ENCODE data around the gene U2AF1L4.

U2AF1L4 gene

DNA sequence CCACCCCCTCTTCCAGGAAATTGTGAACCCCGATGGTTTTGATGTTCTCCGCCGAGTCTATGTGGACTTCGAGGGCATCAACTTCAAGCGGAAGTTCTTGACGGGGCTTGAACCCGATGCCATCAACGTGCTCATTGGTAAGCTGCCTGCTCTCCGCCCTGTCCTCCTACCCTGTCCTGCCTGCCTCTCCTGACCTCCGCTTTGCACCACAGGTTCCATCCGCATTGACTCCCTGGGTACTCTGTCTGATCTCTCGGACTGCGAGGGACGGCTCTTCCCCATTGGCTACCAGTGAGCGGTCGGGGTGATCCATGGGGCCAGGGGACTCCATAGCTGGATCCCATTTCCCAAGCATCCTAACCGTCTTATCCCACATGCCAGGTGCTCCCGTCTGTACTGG is 14.9 kb downstream of the U2AF1L4 start:
- H3K27ac ChIP-seq (ENCODE audit: low read length), result no peak overlapping the region
- H2AFZ ChIP-seq (ENCODE audit: low read depth, low read length), result no peak overlapping the region
- H3K36me3 ChIP-seq (replicated peaks; ENCODE audit: low read depth, low read length), result peaks cover 75% of the 10 kb centered on the region
- H3K4me1 ChIP-seq (ENCODE audit: low read length), result no peaks in the 10 kb centered on the region
- H3K27me3 ChIP-seq (ENCODE audit: low read depth, low read length), result no peaks in the 10 kb centered on the region
- no peak for TF ChIP-seq EZH2phosphoT487 (IDR thresholded peaks at IDR 0.05; ENCODE audit: low read depth)
- TF ChIP-seq, protein P1, sequence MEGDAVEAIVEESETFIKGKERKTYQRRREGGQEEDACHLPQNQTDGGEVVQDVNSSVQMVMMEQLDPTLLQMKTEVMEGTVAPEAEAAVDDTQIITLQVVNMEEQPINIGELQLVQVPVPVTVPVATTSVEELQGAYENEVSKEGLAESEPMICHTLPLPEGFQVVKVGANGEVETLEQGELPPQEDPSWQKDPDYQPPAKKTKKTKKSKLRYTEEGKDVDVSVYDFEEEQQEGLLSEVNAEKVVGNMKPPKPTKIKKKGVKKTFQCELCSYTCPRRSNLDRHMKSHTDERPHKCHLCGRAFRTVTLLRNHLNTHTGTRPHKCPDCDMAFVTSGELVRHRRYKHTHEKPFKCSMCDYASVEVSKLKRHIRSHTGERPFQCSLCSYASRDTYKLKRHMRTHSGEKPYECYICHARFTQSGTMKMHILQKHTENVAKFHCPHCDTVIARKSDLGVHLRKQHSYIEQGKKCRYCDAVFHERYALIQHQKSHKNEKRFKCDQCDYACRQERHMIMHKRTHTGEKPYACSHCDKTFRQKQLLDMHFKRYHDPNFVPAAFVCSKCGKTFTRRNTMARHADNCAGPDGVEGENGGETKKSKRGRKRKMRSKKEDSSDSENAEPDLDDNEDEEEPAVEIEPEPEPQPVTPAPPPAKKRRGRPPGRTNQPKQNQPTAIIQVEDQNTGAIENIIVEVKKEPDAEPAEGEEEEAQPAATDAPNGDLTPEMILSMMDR (IDR thresholded peaks at IDR 0.05; ENCODE audit: low read depth, low read length), result no peak
- no peak overlapping the region for H3K9ac ChIP-seq (ENCODE audit: low read length)
- no peak overlapping the region for H3K4me3 ChIP-seq (ENCODE audit: low read length)
- no peak overlapping the region for H3K4me2 ChIP-seq (ENCODE audit: low read length)
- no peaks in the 10 kb centered on the region for H3K79me2 ChIP-seq (ENCODE audit: low read length)
- no peaks in the 10 kb centered on the region; the same call in 1 of the 2 replicates for H4K20me1 ChIP-seq (ENCODE audit: insufficient read depth, low read length)
- H3K9me3 ChIP-seq (ENCODE audit: insufficient read depth, low read length), result no peaks in the 10 kb centered on the region

DNA sequence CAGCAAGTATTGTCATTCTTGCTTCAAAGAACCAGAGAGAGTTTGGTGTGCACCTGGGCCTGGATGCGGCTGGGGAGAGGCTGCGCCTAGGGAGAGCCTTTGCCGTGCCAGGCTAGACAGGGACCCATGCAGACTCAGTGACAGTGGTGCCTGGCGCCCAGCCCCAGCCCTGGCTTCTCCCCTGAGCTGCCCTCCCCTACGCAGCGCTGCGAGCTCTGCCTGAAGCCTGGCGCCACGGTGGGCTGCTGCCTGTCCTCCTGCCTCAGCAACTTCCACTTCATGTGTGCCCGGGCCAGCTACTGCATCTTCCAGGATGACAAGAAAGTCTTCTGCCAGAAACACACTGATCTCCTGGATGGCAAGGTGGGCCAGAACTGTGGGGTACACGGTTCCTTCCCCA is 15.5 kb downstream of the U2AF1L4 start:
- TF ChIP-seq EZH2phosphoT487 (IDR thresholded peaks at IDR 0.05; ENCODE audit: low read depth), result no peak
- TF ChIP-seq, protein P1 (IDR thresholded peaks at IDR 0.05; ENCODE audit: low read depth, low read length), result no peak
- Histone ChIP-seq H3K9me3 (ENCODE audit: insufficient read depth, low read length) (no peaks in the 10 kb centered on the region), H3K9ac (ENCODE audit: low read length) (no peak overlapping the region), H3K4me2 (ENCODE audit: low read length) (no peak overlapping the region), H2AFZ (ENCODE audit: low read depth, low read length) (no peak overlapping the region), H3K4me1 (ENCODE audit: low read length) (no peaks in the 10 kb centered on the region), H3K27me3 (ENCODE audit: low read depth, low read length) (no peaks in the 10 kb centered on the region), H3K79me2 (ENCODE audit: low read length) (no peaks in the 10 kb centered on the region), H4K20me1 (ENCODE audit: insufficient read depth, low read length) (no peaks in the 10 kb centered on the region; the same call in 1 of the 2 replicates), H3K36me3 (replicated peaks; ENCODE audit: low read depth, low read length) (peaks cover 76% of the 10 kb centered on the region), H3K4me3 (ENCODE audit: low read length) (no peak overlapping the region), H3K27ac (ENCODE audit: low read length) (no peak overlapping the region)

DNA sequence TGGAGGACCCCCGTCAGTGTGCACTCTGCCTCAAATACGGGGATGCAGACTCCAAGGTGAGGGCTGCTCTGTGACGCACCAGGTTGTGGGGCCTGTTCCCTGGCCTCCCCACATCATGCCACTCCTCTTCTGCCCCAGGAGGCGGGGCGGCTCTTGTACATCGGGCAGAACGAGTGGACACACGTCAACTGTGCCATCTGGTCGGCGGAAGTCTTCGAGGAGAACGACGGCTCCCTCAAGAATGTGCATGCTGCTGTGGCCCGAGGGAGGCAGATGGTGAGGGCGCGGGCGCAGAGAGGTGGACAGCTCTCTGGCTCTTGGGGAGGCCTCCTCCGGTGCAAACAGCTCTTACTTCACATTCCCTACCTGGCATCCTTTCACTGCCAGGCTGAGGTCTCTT is 16.2 kb downstream of the U2AF1L4 start:
- Histone ChIP-seq H3K27me3 (ENCODE audit: low read depth, low read length) (no peaks in the 10 kb centered on the region), H2AFZ (ENCODE audit: low read depth, low read length) (no peak overlapping the region), H3K9ac (ENCODE audit: low read length) (no peak overlapping the region), H3K4me3 (ENCODE audit: low read length) (no peak overlapping the region), H3K27ac (ENCODE audit: low read length) (no peak overlapping the region), H3K79me2 (ENCODE audit: low read length) (no peaks in the 10 kb centered on the region), H3K9me3 (ENCODE audit: insufficient read depth, low read length) (no peaks in the 10 kb centered on the region), H3K4me1 (ENCODE audit: low read length) (no peaks in the 10 kb centered on the region), H3K4me2 (ENCODE audit: low read length) (no peak overlapping the region), H3K36me3 (replicated peaks; ENCODE audit: low read depth, low read length) (peaks cover 78% of the 10 kb centered on the region), H4K20me1 (ENCODE audit: insufficient read depth, low read length) (no peaks in the 10 kb centered on the region; the same call in 1 of the 2 replicates)
- TF ChIP-seq, protein P1 (IDR thresholded peaks at IDR 0.05; ENCODE audit: low read depth, low read length), result no peak
- TF ChIP-seq EZH2phosphoT487 (IDR thresholded peaks at IDR 0.05; ENCODE audit: low read depth), result no peak

DNA sequence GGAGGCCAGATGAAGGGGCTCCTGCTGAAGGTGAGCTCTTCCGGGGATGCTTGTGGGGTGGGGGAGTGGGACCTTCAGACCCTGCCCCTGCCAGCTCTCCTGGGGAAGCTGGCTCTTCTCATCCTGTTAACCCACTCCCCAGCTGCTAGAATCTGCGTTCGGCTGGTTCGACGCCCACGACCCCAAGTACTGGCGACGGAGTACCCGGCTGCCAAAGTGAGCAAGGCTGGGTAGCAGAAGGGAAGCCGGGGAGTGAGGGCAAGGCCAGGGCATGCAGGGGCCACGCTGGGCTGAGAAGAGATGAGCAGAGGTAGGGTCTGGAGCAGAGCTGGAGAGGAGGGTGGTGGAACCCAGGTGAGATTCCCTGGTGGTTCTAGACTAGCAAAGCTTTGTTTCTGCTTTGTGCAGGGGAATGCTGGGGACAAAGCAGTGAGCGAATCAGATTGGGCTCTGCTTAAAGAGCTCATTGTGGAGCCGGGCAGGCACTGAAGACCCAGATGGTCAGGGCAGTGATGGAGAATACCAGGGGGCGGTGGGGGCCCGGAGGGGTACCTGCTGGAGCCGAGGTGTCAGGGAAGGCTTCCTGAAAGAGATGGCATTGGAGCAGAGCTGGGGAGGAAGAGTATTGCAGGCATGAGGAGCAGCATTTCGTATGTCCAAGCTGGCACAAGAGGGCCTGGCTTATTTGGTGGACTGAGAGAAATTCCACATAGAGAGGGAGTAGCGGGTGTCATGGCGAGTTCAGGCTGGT is 17.1 kb downstream of the U2AF1L4 start:
- Histone ChIP-seq H3K4me3 (ENCODE audit: low read length) (no peak overlapping the region), H3K27ac (ENCODE audit: low read length) (no peak overlapping the region), H3K36me3 (replicated peaks; ENCODE audit: low read depth, low read length) (peaks cover 79% of the 10 kb centered on the region), H3K9me3 (ENCODE audit: insufficient read depth, low read length) (no peaks in the 10 kb centered on the region), H3K4me2 (ENCODE audit: low read length) (no peak overlapping the region), H3K4me1 (ENCODE audit: low read length) (no peaks in the 10 kb centered on the region), H2AFZ (ENCODE audit: low read depth, low read length) (no peak overlapping the region), H3K9ac (ENCODE audit: low read length) (no peak overlapping the region), H3K79me2 (ENCODE audit: low read length) (no peaks in the 10 kb centered on the region), H4K20me1 (ENCODE audit: insufficient read depth, low read length) (peaks cover 2% of the 10 kb centered on the region), H3K27me3 (ENCODE audit: low read depth, low read length) (no peaks in the 10 kb centered on the region)
- TF ChIP-seq, protein P1 (IDR thresholded peaks at IDR 0.05; ENCODE audit: low read depth, low read length), result no peak
- no peak for TF ChIP-seq EZH2phosphoT487 (IDR thresholded peaks at IDR 0.05; ENCODE audit: low read depth)

All from OCI-LY3 (cell line).